ENCODE data around the gene GCC2. TPM values are rescaled to one million over a fixed set of nuclear protein-coding genes. Genes with fewer than 3 reads are reported as not detected.
"Not testable (repeated sequence)": the region's sequence is repeated elsewhere in the genome, so short reads cannot be mapped to it uniquely, and the experiment has no call there.

The GCC2 gene
- total and polyA plus RNA-seq, 12 donors: 9.5 to 48.0 (median 37.0) TPM

DNA sequence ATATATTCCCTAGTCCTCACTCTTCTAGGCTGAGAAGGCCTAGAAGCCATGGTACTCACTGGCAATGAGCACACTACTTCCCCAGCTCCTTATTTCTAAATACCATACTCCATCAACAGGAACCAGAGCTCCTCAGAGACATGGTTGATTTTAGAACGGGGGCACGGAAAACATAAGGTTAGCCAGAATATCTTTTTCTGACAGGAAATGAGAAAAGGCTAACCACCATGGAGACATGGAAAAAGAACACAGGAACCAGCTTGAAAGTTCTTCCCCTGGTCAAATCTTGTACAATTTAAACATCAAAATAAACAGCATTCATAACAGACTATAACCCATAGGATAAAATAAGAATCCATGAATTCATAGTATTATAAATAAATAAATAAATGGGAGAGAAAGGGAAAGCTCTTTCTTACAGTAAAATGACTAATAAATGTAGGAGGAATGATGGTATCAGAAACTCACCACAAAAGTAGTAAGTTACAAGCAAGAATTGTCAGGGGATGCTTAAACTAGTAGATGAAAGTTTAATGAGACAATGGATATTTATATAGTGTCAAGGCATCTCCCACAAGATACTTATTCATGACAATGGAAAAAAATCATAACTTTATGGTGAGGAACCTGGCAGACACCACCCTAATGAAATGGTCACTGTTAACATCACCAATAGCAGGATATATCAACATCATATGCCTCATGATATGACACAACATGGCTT is 20.6 kb upstream of the GCC2 start:
- intact Hi-C loops (cut with DNase I): no loop called here
- Histone ChIP-seq H3K4me1 (replicated peaks in 1 of 2) (no peaks in the 10 kb centered on the region), H3K4me3 (no peak overlapping the region), H3K27ac (no peak overlapping the region), H3K36me3 (replicated peaks in 1 of 2) (no peaks in the 10 kb centered on the region), H3K9me3 (replicated peaks in 1 of 3) (no peaks in the 10 kb centered on the region), H3K27me3 (no peaks in the 10 kb centered on the region)
- DNase-seq: no peak
- no peak for TF ChIP-seq POLR2A (IDR thresholded peaks at IDR 0.05)
- TF ChIP-seq, protein P1, sequence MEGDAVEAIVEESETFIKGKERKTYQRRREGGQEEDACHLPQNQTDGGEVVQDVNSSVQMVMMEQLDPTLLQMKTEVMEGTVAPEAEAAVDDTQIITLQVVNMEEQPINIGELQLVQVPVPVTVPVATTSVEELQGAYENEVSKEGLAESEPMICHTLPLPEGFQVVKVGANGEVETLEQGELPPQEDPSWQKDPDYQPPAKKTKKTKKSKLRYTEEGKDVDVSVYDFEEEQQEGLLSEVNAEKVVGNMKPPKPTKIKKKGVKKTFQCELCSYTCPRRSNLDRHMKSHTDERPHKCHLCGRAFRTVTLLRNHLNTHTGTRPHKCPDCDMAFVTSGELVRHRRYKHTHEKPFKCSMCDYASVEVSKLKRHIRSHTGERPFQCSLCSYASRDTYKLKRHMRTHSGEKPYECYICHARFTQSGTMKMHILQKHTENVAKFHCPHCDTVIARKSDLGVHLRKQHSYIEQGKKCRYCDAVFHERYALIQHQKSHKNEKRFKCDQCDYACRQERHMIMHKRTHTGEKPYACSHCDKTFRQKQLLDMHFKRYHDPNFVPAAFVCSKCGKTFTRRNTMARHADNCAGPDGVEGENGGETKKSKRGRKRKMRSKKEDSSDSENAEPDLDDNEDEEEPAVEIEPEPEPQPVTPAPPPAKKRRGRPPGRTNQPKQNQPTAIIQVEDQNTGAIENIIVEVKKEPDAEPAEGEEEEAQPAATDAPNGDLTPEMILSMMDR (IDR thresholded peaks at IDR 0.05): no peak
- 67 to 89% (median 78%) methylated on average over 2 of the region's 2 CpGs for WGBS, 4 donors

DNA sequence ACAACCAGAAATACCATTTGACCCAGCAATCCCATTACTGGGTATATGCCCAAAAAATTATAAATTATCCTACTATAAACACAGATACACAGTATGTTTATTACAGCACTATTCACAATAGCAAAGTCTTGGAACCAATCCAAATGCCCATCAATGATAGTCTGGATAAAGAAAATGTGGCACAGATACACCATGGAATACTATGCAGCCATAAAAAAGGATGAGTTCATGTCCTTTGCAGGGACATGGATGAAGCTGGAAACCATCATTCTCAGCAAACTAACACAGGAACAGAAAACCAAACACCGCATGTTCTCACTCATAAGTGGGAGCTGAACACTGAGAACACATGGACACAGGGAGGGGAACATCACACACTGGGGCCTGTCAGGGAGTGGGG is 13.4 kb upstream of the GCC2 start:
- intact Hi-C loops (cut with DNase I); H3K9me3 ChIP-seq (replicated peaks in 1 of 3); H3K27me3 ChIP-seq; H3K27ac ChIP-seq; H3K36me3 ChIP-seq (replicated peaks in 1 of 2); H3K4me3 ChIP-seq; H3K4me1 ChIP-seq (replicated peaks in 1 of 2); DNase-seq: not testable (repeated sequence)
- 100% methylated on average over 1 of the region's 1 CpG for WGBS, 4 donors

DNA sequence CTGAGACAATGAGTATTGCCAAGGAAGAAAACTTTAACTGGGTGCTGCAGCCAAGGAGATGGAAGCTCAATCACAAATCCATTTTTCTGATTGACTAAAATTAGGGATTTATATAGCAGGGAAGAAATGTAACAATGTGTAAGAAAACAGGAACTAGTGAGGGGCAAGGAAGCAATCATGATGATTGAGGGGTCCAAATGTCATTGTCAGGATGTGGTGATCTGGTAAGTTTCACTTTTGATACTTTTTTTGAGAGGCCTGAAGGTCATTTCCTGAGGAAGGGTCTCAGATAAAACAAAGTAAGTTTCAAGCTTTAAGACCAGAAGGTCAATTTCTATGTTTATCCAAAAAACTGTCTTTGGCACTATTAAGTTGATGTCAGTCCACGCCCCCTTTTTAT is 12.0 kb upstream of the GCC2 start:
- H3K27me3 ChIP-seq: no peaks in the 10 kb centered on the region
- 68 to 87% (median 82%) methylated on average over 1 of the region's 1 CpG for WGBS, 4 donors
- intact Hi-C loops (cut with DNase I): no loop called here

DNA sequence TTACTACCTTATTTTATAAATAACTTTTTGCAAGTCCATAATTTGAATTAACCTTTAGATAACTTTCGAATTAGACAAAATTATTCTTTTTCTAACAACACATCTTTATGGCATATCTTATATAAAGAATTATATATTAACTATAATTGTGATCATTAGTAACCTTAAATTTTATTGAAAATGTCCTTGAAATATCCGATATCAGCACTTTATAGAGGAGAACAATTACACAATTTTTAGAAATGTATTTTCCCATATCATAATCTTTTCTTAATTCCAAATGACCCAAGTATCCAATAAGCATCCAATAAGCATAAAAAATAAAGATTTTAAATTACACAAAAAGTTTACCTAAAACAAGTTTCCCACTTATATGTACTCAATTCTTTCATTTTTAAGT is 7.3 kb upstream of the GCC2 start:
- no peak overlapping the region for H3K4me3 ChIP-seq
- no peaks in the 10 kb centered on the region for H3K9me3 ChIP-seq (replicated peaks in 1 of 3)
- H3K4me1 ChIP-seq (replicated peaks in 1 of 2): no peaks in the 10 kb centered on the region
- DNase-seq: no peak
- TF ChIP-seq, protein P1 (IDR thresholded peaks at IDR 0.05): no peak
- no peak for TF ChIP-seq POLR2A (IDR thresholded peaks at IDR 0.05)
- no peak overlapping the region for H3K27ac ChIP-seq
- H3K27me3 ChIP-seq: no peaks in the 10 kb centered on the region
- H3K36me3 ChIP-seq (replicated peaks in 1 of 2): no peaks in the 10 kb centered on the region
- intact Hi-C loops (cut with DNase I): loop anchor here in 1 of 2 donors (10.0 kb wide), 1 partner anchor 67 kb away; the partner anchor contains the start of gene SULT1C4
- WGBS, 4 donors: 80 to 88% (median 86%) methylated on average over 2 of the region's 2 CpGs

More for the DNA sequence above, 12.0 kb upstream of the GCC2 start:
- no peaks in the 10 kb centered on the region for H3K36me3 ChIP-seq (replicated peaks in 1 of 2)
- H3K4me1 ChIP-seq (replicated peaks in 1 of 2): no peaks in the 10 kb centered on the region
- DNase-seq: no peak
- H3K9me3 ChIP-seq (replicated peaks in 1 of 3): no peaks in the 10 kb centered on the region
- H3K4me3 ChIP-seq: no peak overlapping the region
- TF ChIP-seq, protein P1 (IDR thresholded peaks at IDR 0.05): no peak
- TF ChIP-seq POLR2A (IDR thresholded peaks at IDR 0.05): no peak
- no peak overlapping the region for H3K27ac ChIP-seq
